ENCODE results near the gene TLX2.

GRCh38 chr2:74498500-74499266, 15.6 kb upstream of the TLX2 start:
- no peak for TF ChIP-seq CTCF (IDR thresholded peaks at IDR 0.05; ENCODE audit: borderline replicate concordance, extremely low read depth, low read length, poor library complexity, severe bottlenecking)
- TF ChIP-seq EZH2 (IDR thresholded peaks at IDR 0.05; ENCODE audit: borderline replicate concordance, low read depth, low read length, severe bottlenecking), result no peak
